GM10266 (cell line): ENCODE results near the gene PXDC1.

Source experiments
- DNase-seq: peaks from one replicate; pipeline ENCODE4 v3.0.0; 2012; ENCODE audit errors: extremely low spot score
- CTCF ChIP-seq: IDR thresholded peaks from 2 replicates; pipeline ENCODE4 v1.5.1; 2012; ENCODE audit warnings: mild to moderate bottlenecking, low read depth; ENCODE audit not compliant: control insufficient read depth, insufficient read depth; ENCODE audit errors: missing control alignments

PXDC1 gene

GRCh38 chr6:3733321-3733925 is 18.1 kb downstream of the PXDC1 start:
- TF ChIP-seq CTCF = no peak
- DNase-seq = no peak

- DNase-seq = peak; percentile 75
- TF ChIP-seq CTCF = peak; percentile 85
Measured at GRCh38 chr6:3732345-3733141, 19.0 kb downstream of the PXDC1 start.

- no peak for DNase-seq
- TF ChIP-seq CTCF = no peak
Measured at GRCh38 chr6:3731700-3732099, 19.8 kb downstream of the PXDC1 start.

GRCh38 chr6:3729603-3730344 is 21.7 kb downstream of the PXDC1 start:
- TF ChIP-seq CTCF = no peak

GRCh38 chr6:3727593-3728108 is 23.9 kb downstream of the PXDC1 start:
- DNase-seq = no peak
- TF ChIP-seq CTCF = no peak

More at GRCh38 chr6:3729603-3730344, 21.7 kb downstream of the PXDC1 start:
- no peak for DNase-seq

- no peak for TF ChIP-seq CTCF
- DNase-seq = no peak
Measured at GRCh38 chr6:3727036-3727435, 24.5 kb downstream of the PXDC1 start.
